Activated CD4-positive, alpha-beta T cell treated with anti-CD3 and anti-CD28 coated beads, Interleukin-2, amount 10 ng/mL, durations not matched to agents 7 days and 5 days (primary cell): ENCODE measurements around the gene EFCC1. TPM values are rescaled to one million over a fixed set of nuclear protein-coding genes. Genes with fewer than 3 reads are reported as not detected.

ENCODE experiments used
- CTCF ChIA-PET: fragments of 350-600 bp; sonication (Branson Sonifier 250); formaldehyde crosslinking; loops from one replicate; lab custom pipeline; 2021; ENCODE audit warnings: antibody characterized with exemption; lab: Charles Lee
- POLR2A ChIA-PET: fragments of 350-600 bp; sonication (Branson Sonifier 250); formaldehyde crosslinking; loops from one replicate; lab custom pipeline; 2021; ENCODE audit warnings: antibody characterized with exemption; lab: Charles Lee
- DNase-seq: peaks from one replicate; pipeline ENCODE4 v3.0.0-alpha.2; 2020
- H3K27ac Mint-ChIP-seq: one replicate; pipeline ENCODE4 v1.8.0; 2021; ENCODE audit warnings: mild to moderate bottlenecking, moderate library complexity, mixed read lengths
- H3K27me3 Mint-ChIP-seq: one replicate; pipeline ENCODE4 v1.8.0; 2021; ENCODE audit warnings: mixed read lengths
- H3K36me3 Mint-ChIP-seq: one replicate; pipeline ENCODE4 v1.8.0; 2021; ENCODE audit warnings: low read depth, mixed read lengths
- H3K4me1 Mint-ChIP-seq: one replicate; pipeline ENCODE4 v1.8.0; 2021; ENCODE audit warnings: mixed read lengths
- H3K4me3 Mint-ChIP-seq: one replicate; pipeline ENCODE4 v1.8.0; 2021; ENCODE audit warnings: mild to moderate bottlenecking, moderate library complexity, mixed read lengths
- H3K9me3 Mint-ChIP-seq: one replicate; pipeline ENCODE4 v1.8.0; 2021; ENCODE audit warnings: mixed read lengths
- total RNA-seq, 2 experiments: library from RNA; stranded (reverse); gene quantifications; one replicate each; pipeline ENCODE4 v1.2.3, GENCODE V29; 2021

The EFCC1 gene
- total RNA-seq, 2 experiments from 2014 or later: 0.07 TPM; not detected in 1

GRCh38 chr3:129007792-129008191 is 6.7 kb downstream of the EFCC1 start:
- peaks cover 30% of the 10 kb centered on the region for H3K4me1 Mint-ChIP-seq
- no peak for DNase-seq
- CTCF ChIA-PET: interaction anchor here (1.2 to 4.6 kb wide), 8 partner anchors 9 to 238 kb away, joined by 3 to 16 read pairs (median 4); no protein-coding TSS in a partner anchor
- H3K9me3 Mint-ChIP-seq: no peaks in the 10 kb centered on the region
- POLR2A ChIA-PET: no interaction called here
- peaks cover 18% of the 10 kb centered on the region for H3K27me3 Mint-ChIP-seq
- H3K36me3 Mint-ChIP-seq: no peaks in the 10 kb centered on the region
- no peak overlapping the region for H3K4me3 Mint-ChIP-seq
- no peak overlapping the region for H3K27ac Mint-ChIP-seq

GRCh38 chr3:129009266-129009665 is 8.2 kb downstream of the EFCC1 start:
- Mint-ChIP-seq H3K36me3 (no peaks in the 10 kb centered on the region), H3K27ac (no peak overlapping the region), H3K27me3 (peaks cover 8% of the 10 kb centered on the region), H3K4me3 (no peak overlapping the region), H3K4me1 (peaks cover 23% of the 10 kb centered on the region), H3K9me3 (no peaks in the 10 kb centered on the region)
- CTCF ChIA-PET: interaction anchor here (0.8 to 4.6 kb wide), 7 partner anchors 8 to 236 kb away, joined by 3 to 16 read pairs (median 3); no protein-coding TSS in a partner anchor
- POLR2A ChIA-PET: no interaction called here
- DNase-seq: no peak

GRCh38 chr3:129010310-129010956 is 9.3 kb downstream of the EFCC1 start:
- Mint-ChIP-seq H3K27me3 (peaks cover 6% of the 10 kb centered on the region), H3K9me3 (no peaks in the 10 kb centered on the region), H3K36me3 (no peaks in the 10 kb centered on the region), H3K4me1 (peaks cover 26% of the 10 kb centered on the region), H3K4me3 (no peak overlapping the region), H3K27ac (peak overlapping the region; percentile 10)
- no peak for DNase-seq
- ChIA-PET CTCF (interaction anchor here (0.8 to 7.7 kb wide), 5 partner anchors 12 to 43 kb away, joined by 3 to 94 read pairs (median 4); no protein-coding TSS in a partner anchor), POLR2A (no interaction called here)

- peak overlapping the region; percentile 0 for H3K27ac Mint-ChIP-seq
- no peak for DNase-seq
- peaks cover 37% of the 10 kb centered on the region for H3K4me1 Mint-ChIP-seq
- ChIA-PET POLR2A (no interaction called here), CTCF (interaction anchor here (0.5 to 7.7 kb wide), 9 partner anchors 10 to 282 kb away, joined by 3 to 94 read pairs (median 4); no protein-coding TSS in a partner anchor)
- H3K27me3 Mint-ChIP-seq: no peaks in the 10 kb centered on the region
- H3K9me3 Mint-ChIP-seq: no peaks in the 10 kb centered on the region
- no peak overlapping the region for H3K4me3 Mint-ChIP-seq
- H3K36me3 Mint-ChIP-seq: no peaks in the 10 kb centered on the region
Observed at GRCh38 chr3:129013491-129013891, 12.4 kb downstream of the EFCC1 start.

DNA sequence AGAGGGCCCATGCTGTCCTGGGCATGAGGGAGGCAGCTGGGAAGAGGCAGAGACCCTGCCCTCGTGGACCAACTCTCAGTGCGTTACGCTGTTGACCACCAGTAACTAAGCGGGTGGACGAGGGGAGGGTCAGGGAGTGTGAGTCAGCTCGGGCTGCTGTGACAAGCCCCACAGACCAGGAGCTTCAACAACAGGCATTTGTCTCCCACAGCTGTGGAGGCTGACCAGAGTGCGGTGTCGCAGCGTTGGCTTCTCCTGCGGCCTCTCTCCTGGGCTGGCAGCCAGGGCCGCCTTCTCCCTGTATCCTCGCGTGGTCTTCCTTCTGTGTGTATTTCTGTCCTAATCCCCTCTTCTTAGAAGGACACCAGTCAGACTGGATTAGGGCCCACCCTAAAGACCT is 13.0 kb downstream of the EFCC1 start:
- Mint-ChIP-seq H3K36me3 (no peaks in the 10 kb centered on the region), H3K9me3 (no peaks in the 10 kb centered on the region), H3K27ac (peak overlapping the region; percentile 98), H3K27me3 (no peaks in the 10 kb centered on the region), H3K4me3 (no peak overlapping the region), H3K4me1 (peaks cover 37% of the 10 kb centered on the region)
- no peak for DNase-seq
- ChIA-PET CTCF (interaction anchor here (0.9 to 7.7 kb wide), 8 partner anchors 11 to 226 kb away, joined by 3 to 94 read pairs (median 6); no protein-coding TSS in a partner anchor), POLR2A (no interaction called here)

DNA sequence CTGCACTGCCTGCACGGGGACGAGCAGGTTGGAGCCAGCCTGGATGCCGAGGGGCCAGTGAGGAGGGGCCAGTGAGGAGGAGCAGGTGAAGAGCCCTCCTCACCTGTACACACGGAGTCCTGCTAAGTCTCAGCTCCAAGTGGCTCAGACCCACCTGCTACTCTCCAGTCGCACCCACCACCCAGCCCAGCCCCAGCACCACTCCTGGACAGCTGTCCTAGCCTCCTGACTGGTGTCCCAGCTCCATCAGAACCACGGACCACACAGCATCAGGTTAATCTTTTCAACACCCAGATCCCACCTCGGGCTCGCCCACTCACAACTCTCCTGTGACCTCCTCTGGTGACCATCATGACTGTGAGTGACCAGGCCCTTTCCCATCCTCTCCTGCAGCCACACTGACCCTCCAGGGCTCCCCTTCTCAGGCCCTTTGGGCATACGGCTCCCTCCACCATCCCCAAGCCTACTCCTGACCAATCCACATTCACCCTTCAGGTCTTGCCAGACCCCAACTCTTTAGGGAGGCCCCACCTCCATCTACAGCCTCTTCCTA is 13.8 kb downstream of the EFCC1 start:
- peak overlapping the region; percentile 98 for H3K27ac Mint-ChIP-seq
- H3K9me3 Mint-ChIP-seq: no peaks in the 10 kb centered on the region
- no peak for DNase-seq
- no peaks in the 10 kb centered on the region for H3K36me3 Mint-ChIP-seq
- POLR2A ChIA-PET: no interaction called here
- CTCF ChIA-PET: interaction anchor here (0.6 to 7.7 kb wide), 8 partner anchors 10 to 225 kb away, joined by 3 to 94 read pairs (median 5); partner anchors contain the start of gene CFAP92
- H3K27me3 Mint-ChIP-seq: no peaks in the 10 kb centered on the region
- peaks cover 37% of the 10 kb centered on the region for H3K4me1 Mint-ChIP-seq
- H3K4me3 Mint-ChIP-seq: no peak overlapping the region

- POLR2A ChIA-PET: interaction anchor here (0.6 to 1.6 kb wide), 4 partner anchors 9 to 54 kb away, joined by 3 to 4 read pairs (median 3); no protein-coding TSS in a partner anchor
- H3K4me3 Mint-ChIP-seq: peak overlapping the region; percentile 70
- H3K27ac Mint-ChIP-seq: peak overlapping the region; percentile 98
- CTCF ChIA-PET: interaction anchor here (0.6 to 7.7 kb wide), 16 partner anchors 8 to 388 kb away, joined by 3 to 94 read pairs (median 4); partner anchors contain the start of gene CFAP92
- DNase-seq: peak; percentile 66
- H3K36me3 Mint-ChIP-seq: no peaks in the 10 kb centered on the region
- no peaks in the 10 kb centered on the region for H3K27me3 Mint-ChIP-seq
- no peaks in the 10 kb centered on the region for H3K9me3 Mint-ChIP-seq
- peaks cover 37% of the 10 kb centered on the region for H3K4me1 Mint-ChIP-seq
Observed at GRCh38 chr3:129015388-129016105, 14.4 kb downstream of the EFCC1 start.

DNA sequence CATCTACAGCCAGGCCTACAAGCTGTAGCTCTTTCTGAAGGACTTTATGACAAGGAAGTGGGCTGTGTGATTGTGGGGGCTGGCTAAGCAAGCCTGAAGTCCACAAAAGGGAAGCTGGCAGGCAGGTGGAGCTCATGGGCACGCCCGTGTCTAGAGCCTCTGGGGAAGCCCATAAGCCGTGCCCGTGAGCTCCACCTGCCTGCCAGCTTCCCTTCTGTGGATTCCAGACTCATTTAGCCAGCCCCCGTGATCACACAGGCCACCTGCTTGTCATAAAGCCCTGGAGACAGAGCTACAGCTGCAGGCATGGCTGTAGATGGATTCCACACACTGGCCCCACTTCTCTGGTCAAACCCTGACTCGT is 15.2 kb downstream of the EFCC1 start:
- ChIA-PET CTCF (interaction anchor here (0.7 to 7.7 kb wide), 19 partner anchors 9 to 387 kb away, joined by 3 to 94 read pairs (median 4); partner anchors contain the start of genes CFAP92 and RAB43), POLR2A (interaction anchor here (0.9 to 1.6 kb wide), 4 partner anchors 9 to 104 kb away, joined by 3 to 6 read pairs (median 4); no protein-coding TSS in a partner anchor)
- DNase-seq: peak; percentile 69
- no peaks in the 10 kb centered on the region for H3K36me3 Mint-ChIP-seq
- H3K4me1 Mint-ChIP-seq: peaks cover 37% of the 10 kb centered on the region
- H3K27ac Mint-ChIP-seq: peak overlapping the region; percentile 98
- H3K4me3 Mint-ChIP-seq: peak overlapping the region; percentile 70
- H3K27me3 Mint-ChIP-seq: no peaks in the 10 kb centered on the region
- no peaks in the 10 kb centered on the region for H3K9me3 Mint-ChIP-seq

- CTCF ChIA-PET: interaction anchor here (0.7 to 7.7 kb wide), 20 partner anchors 8 to 939 kb away, joined by 3 to 94 read pairs (median 4); partner anchors contain the start of genes CFAP92 and RAB43
- DNase-seq: peak; percentile 30
- no peak overlapping the region for H3K4me3 Mint-ChIP-seq
Observed at GRCh38 chr3:129016720-129017483, 15.8 kb downstream of the EFCC1 start.

DNA sequence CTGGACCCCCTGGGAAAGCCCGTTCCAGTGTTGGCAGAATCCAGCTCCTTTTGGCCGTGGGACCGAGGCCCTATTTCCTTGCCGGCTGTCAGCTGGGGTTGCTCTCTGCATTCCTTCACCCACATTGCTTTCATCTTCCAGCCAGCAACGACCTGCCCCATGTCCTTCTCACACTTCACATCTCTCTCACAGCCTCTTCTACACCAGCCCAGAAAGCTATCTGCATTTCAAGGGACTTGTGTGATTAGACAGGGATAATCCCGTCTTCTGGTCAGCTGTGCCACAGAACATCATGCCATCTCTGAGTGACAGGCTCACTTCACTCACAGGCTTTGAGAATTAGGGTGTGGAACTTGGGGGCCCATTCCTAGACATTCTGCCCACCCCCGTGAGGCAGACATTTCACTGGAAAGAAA is 16.4 kb downstream of the EFCC1 start:
- no peaks in the 10 kb centered on the region for H3K9me3 Mint-ChIP-seq
- ChIA-PET POLR2A (interaction anchor here (1.6 kb wide), 1 partner anchor 11 kb away, joined by 3 read pairs; no protein-coding TSS in a partner anchor), CTCF (interaction anchor here (0.8 to 7.7 kb wide), 10 partner anchors 8 to 939 kb away, joined by 3 to 94 read pairs (median 10); partner anchors contain the start of gene RAB43)
- no peak for DNase-seq
- peak overlapping the region; percentile 98 for H3K27ac Mint-ChIP-seq
- H3K4me3 Mint-ChIP-seq: no peak overlapping the region
- H3K4me1 Mint-ChIP-seq: peaks cover 40% of the 10 kb centered on the region
- H3K36me3 Mint-ChIP-seq: no peaks in the 10 kb centered on the region
- H3K27me3 Mint-ChIP-seq: no peaks in the 10 kb centered on the region

More at GRCh38 chr3:129016720-129017483, 15.8 kb downstream of the EFCC1 start:
- Mint-ChIP-seq H3K4me1 (peaks cover 37% of the 10 kb centered on the region), H3K27ac (peak overlapping the region; percentile 98), H3K9me3 (no peaks in the 10 kb centered on the region), H3K27me3 (no peaks in the 10 kb centered on the region), H3K36me3 (no peaks in the 10 kb centered on the region)
- POLR2A ChIA-PET: interaction anchor here (0.9 to 1.6 kb wide), 4 partner anchors 10 to 104 kb away, joined by 3 to 6 read pairs (median 4); no protein-coding TSS in a partner anchor

DNA sequence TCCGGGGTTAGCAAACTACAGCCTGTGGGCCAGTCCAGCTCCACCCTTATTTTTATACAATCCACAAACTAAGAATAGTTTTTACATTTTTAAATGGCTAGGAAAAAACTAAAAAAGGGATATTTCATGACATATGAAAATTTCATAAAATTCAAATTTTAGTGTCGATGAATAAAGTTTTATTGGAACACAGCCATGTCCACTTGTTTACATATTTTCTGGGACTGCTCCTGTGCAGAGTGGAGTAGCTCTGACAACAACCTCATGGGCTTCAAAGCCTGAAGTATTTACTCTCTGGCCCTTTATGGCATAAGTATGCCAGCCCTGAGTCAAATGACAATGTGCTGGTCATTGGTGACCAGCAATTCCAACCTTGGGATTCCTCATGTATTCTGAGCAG is 17.2 kb downstream of the EFCC1 start:
- DNase-seq: no peak
- H3K27ac Mint-ChIP-seq: no peak overlapping the region
- H3K9me3 Mint-ChIP-seq: no peaks in the 10 kb centered on the region
- H3K36me3 Mint-ChIP-seq: no peaks in the 10 kb centered on the region
- no peaks in the 10 kb centered on the region for H3K27me3 Mint-ChIP-seq
- H3K4me3 Mint-ChIP-seq: no peak overlapping the region
- ChIA-PET POLR2A (no interaction called here), CTCF (interaction anchor here (2.4 to 3.2 kb wide), 2 partner anchors 11 to 12 kb away, joined by 11 to 16 read pairs; no protein-coding TSS in a partner anchor)
- peaks cover 40% of the 10 kb centered on the region for H3K4me1 Mint-ChIP-seq
